ENCODE measurements around the gene OR56A1.

The OR56A1 gene

GRCh38 chr11:5986885-5987284, 43.7 kb downstream of the OR56A1 start, which contains the start of gene OR52L1:
Gene OR52L1, minus strand, starts transcription at chr11:5986985. Its CDS starts 55 bp downstream, at chr11:5986930.
- no peak for DNase-seq (ENCODE audit: low spot score)

DNA sequence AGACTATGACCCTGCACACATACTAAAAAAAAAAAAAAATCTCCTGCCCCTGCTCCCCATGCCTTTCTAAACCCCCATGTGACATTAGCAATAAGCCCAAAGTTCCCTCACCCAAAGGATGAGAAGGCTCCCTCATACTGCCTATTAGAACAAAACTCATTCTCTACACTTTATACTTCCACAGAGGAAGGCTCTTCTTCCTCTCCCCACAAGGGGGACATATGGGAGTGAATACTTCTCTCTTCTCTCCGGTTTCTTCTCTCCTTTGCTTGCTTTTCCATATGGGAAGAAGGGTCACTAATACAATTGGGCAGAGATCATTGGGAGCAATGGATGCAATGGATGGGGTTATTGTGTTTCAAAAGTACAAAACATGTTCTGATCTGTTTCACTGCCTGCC, 47.1 kb downstream of the OR56A1 start:
- no peak for DNase-seq (ENCODE audit: low spot score)

- no peak for DNase-seq (ENCODE audit: low spot score)
These were observed 57.0 kb downstream of the OR56A1 start for GRCh38 chr11:5973530-5973929.

Measured in activated CD4-positive, alpha-beta T cell treated with anti-CD3 and anti-CD28 coated beads, Interleukin-2, Interleukin-4, amounts not matched to agents 100 ng/mL and 50 ng/mL, durations not matched to agents 16 hours and 8 hours (primary cell).